Mesenchymal stem cell (in vitro differentiated cells and primary cell): ENCODE results near the gene SPINK14.

ENCODE experiments used
- DNase-seq: peaks from one replicate; pipeline ENCODE4 v3.0.0-alpha.2; 2013
- H2AFZ ChIP-seq: one replicate; pipeline ENCODE4 v1.6.1; 2013; ENCODE audit warnings: low read depth, mild to moderate bottlenecking, control low read depth, inconsistent platforms, low read length, moderate library complexity
- H2AK5ac ChIP-seq: 2 replicates; pipeline ENCODE4 v1.6.1; 2013; ENCODE audit warnings: low read length, moderate library complexity, mild to moderate bottlenecking, inconsistent platforms; ENCODE audit not compliant: severe bottlenecking
- H2BK120ac ChIP-seq: one replicate; pipeline ENCODE4 v1.6.1; 2013; ENCODE audit warnings: low read depth, mild to moderate bottlenecking, inconsistent platforms, low read length, moderate library complexity
- H2BK12ac ChIP-seq, 2 experiments: one replicate each; pipeline ENCODE4 v1.6.1; 2013; ENCODE audit warnings: inconsistent platforms in 2 of 2, low read length in 2 of 2, mild to moderate bottlenecking in 2 of 2, moderate library complexity in 2 of 2, control low read depth in 1 of 2
- H2BK15ac ChIP-seq: one replicate; pipeline ENCODE4 v1.6.1; 2013; ENCODE audit warnings: mild to moderate bottlenecking, low read depth, inconsistent platforms; ENCODE audit not compliant: poor library complexity, severe bottlenecking
- H2BK5ac ChIP-seq: 2 replicates; pipeline ENCODE4 v1.6.1; 2013; ENCODE audit warnings: low read depth, mild to moderate bottlenecking, low read length, control low read depth, inconsistent platforms; ENCODE audit not compliant: poor library complexity, severe bottlenecking
- H3K14ac ChIP-seq, 2 experiments: one replicate each; pipeline ENCODE4 v1.6.1; 2013; ENCODE audit warnings: inconsistent platforms in 2 of 2, low read length in 2 of 2, control low read depth in 1 of 2, mild to moderate bottlenecking in 1 of 2, moderate library complexity in 1 of 2
- H3K18ac ChIP-seq, 2 experiments: one replicate each; pipeline ENCODE4 v1.6.1; 2013; ENCODE audit warnings: inconsistent platforms in 2 of 2, low read length in 2 of 2, control low read depth in 1 of 2, low read depth in 1 of 2, mild to moderate bottlenecking in 1 of 2
- H3K23ac ChIP-seq, 2 experiments: one replicate each; pipeline ENCODE4 v1.6.1; 2013; ENCODE audit warnings: inconsistent platforms in 2 of 2, low read length in 2 of 2, mild to moderate bottlenecking in 2 of 2, moderate library complexity in 2 of 2, control low read depth in 1 of 2
- H3K27ac ChIP-seq: 2 replicates; pipeline ENCODE4 v1.5.1; 2013; ENCODE audit warnings: mild to moderate bottlenecking, moderate library complexity, low read length, control low read depth, inconsistent platforms; ENCODE audit not compliant: poor library complexity, severe bottlenecking
- H3K27me3 ChIP-seq, 2 experiments: 2 replicates each; pipeline versions ENCODE4 v1.6.1 to v1.7.0; 2013; ENCODE audit warnings: low read length in 2 of 2, mild to moderate bottlenecking in 2 of 2, moderate library complexity in 2 of 2, control low read depth in 1 of 2, inconsistent platforms in 1 of 2; ENCODE audit not compliant: control insufficient read depth in 1 of 2, insufficient read depth in 1 of 2
- H3K36me3 ChIP-seq, 2 experiments: 2 replicates each; pipeline versions ENCODE4 v1.6.1 to v1.7.0; 2013; ENCODE audit warnings: low read length in 2 of 2, control low read depth in 1 of 2, inconsistent platforms in 1 of 2, low read depth in 1 of 2, mild to moderate bottlenecking in 1 of 2; ENCODE audit not compliant: insufficient read depth in 2 of 2, control insufficient read depth in 1 of 2
- H3K4ac ChIP-seq, 2 experiments: one replicate each; pipeline ENCODE4 v1.6.1; 2013; ENCODE audit warnings: inconsistent platforms in 2 of 2, low read length in 2 of 2, mild to moderate bottlenecking in 2 of 2, moderate library complexity in 2 of 2, control low read depth in 1 of 2, low read depth in 1 of 2
- H3K4me1 ChIP-seq: 2 replicates; pipeline ENCODE4 v1.6.1; 2013; ENCODE audit warnings: low read depth, low read length, control low read depth; ENCODE audit not compliant: control insufficient read depth, insufficient read depth
- H3K4me2 ChIP-seq: 2 replicates; pipeline ENCODE4 v1.6.1; 2013; ENCODE audit warnings: low read length, mild to moderate bottlenecking, inconsistent platforms; ENCODE audit not compliant: poor library complexity, severe bottlenecking
- H3K4me3 ChIP-seq, 2 experiments: 2 replicates each; pipeline versions ENCODE4 v1.5.1 to v1.7.0; 2013; ENCODE audit warnings: low read length in 2 of 2, mild to moderate bottlenecking in 2 of 2, control low read depth in 1 of 2, low read depth in 1 of 2; ENCODE audit not compliant: insufficient read depth in 1 of 2
- H3K79me1 ChIP-seq: replicated peaks from 2 replicates; pipeline ENCODE4 v1.6.1; 2013; ENCODE audit warnings: mild to moderate bottlenecking, control low read depth, low read length, inconsistent platforms; ENCODE audit not compliant: poor library complexity, severe bottlenecking
- H3K9ac ChIP-seq: 2 replicates; pipeline ENCODE4 v1.7.0; 2013; ENCODE audit warnings: mild to moderate bottlenecking, low read length, moderate library complexity
- H3K9me3 ChIP-seq: 2 replicates; pipeline ENCODE4 v1.7.0; 2013; ENCODE audit warnings: mild to moderate bottlenecking, low read length; ENCODE audit not compliant: control insufficient read depth
- H4K8ac ChIP-seq: one replicate; pipeline ENCODE4 v1.6.1; 2013; ENCODE audit warnings: inconsistent platforms, mild to moderate bottlenecking, low read length, moderate library complexity
- H4K91ac ChIP-seq: one replicate; pipeline ENCODE4 v1.6.1; 2013; ENCODE audit warnings: mild to moderate bottlenecking, low read length, inconsistent platforms
- WGBS: methylation state at CpG from one replicate; pipeline ENCODE4 v1.1.7; 2013; ENCODE audit warnings: mixed read lengths; 5-methylcytosine and 5-hydroxymethylcytosine counted together

The SPINK14 gene

GRCh38 chr5:148176480-148176879 lies 8.1 kb downstream of the SPINK14 start:
- Histone ChIP-seq H2BK5ac (no peak overlapping the region), H4K8ac (no peak overlapping the region), H3K9ac (no peak overlapping the region), H3K4me1 (no peaks in the 10 kb centered on the region), H3K79me1 (no peaks in the 10 kb centered on the region), H3K14ac (no peak overlapping the region), H3K18ac (no peak overlapping the region), H3K4me3 (no peak overlapping the region), H2BK120ac (no peak overlapping the region), H3K36me3 (no peaks in the 10 kb centered on the region), H2AK5ac (no peak overlapping the region), H3K9me3 (no peaks in the 10 kb centered on the region), H2BK15ac (no peak overlapping the region), H3K23ac (no peak overlapping the region), H3K27me3 (peaks cover 0 to 7% of the 10 kb centered on the region in 2 experiments), H2BK12ac (no peak overlapping the region), H4K91ac (no peak overlapping the region), H3K4me2 (no peak overlapping the region), H3K4ac (no peak overlapping the region), H2AFZ (no peak overlapping the region), H3K27ac (no peak overlapping the region)
- no peak for DNase-seq
- WGBS = 69% methylated on average over 2 of the region's 2 CpGs

- no peak overlapping the region for H4K8ac ChIP-seq
- peaks cover 0 to 7% of the 10 kb centered on the region in 2 experiments for H3K27me3 ChIP-seq
- H3K9me3 ChIP-seq = no peaks in the 10 kb centered on the region
- H2BK12ac ChIP-seq = no peak overlapping the region
- no peak overlapping the region for H4K91ac ChIP-seq
- H2BK15ac ChIP-seq = no peak overlapping the region
- 100% methylated on average over 1 of the region's 1 CpG for WGBS
- H3K36me3 ChIP-seq = no peaks in the 10 kb centered on the region
- H3K4me2 ChIP-seq = no peak overlapping the region
- H3K18ac ChIP-seq = no peak overlapping the region
- no peak overlapping the region for H2BK120ac ChIP-seq
- H3K4me1 ChIP-seq = no peaks in the 10 kb centered on the region
- no peak overlapping the region for H2AK5ac ChIP-seq
- DNase-seq = no peak
- no peak overlapping the region for H3K27ac ChIP-seq
- no peak overlapping the region for H3K9ac ChIP-seq
- no peak overlapping the region for H3K14ac ChIP-seq
- H3K79me1 ChIP-seq = no peaks in the 10 kb centered on the region
- no peak overlapping the region for H2BK5ac ChIP-seq
- no peak overlapping the region for H3K4me3 ChIP-seq
- H3K23ac ChIP-seq = no peak overlapping the region
- H3K4ac ChIP-seq = no peak overlapping the region
- H2AFZ ChIP-seq = no peak overlapping the region
Observed at GRCh38 chr5:148177207-148177606, 8.9 kb downstream of the SPINK14 start.

- no peaks in the 10 kb centered on the region for H3K4me1 ChIP-seq
- peaks cover 0 to 7% of the 10 kb centered on the region in 2 experiments for H3K27me3 ChIP-seq
- H3K9ac ChIP-seq = no peak overlapping the region
- H3K36me3 ChIP-seq = no peaks in the 10 kb centered on the region
- H2AFZ ChIP-seq = no peak overlapping the region
- H4K8ac ChIP-seq = no peak overlapping the region
- no peak overlapping the region for H2AK5ac ChIP-seq
- 20% methylated on average over 1 of the region's 3 CpGs for WGBS
- no peak overlapping the region for H3K23ac ChIP-seq
- no peak overlapping the region for H3K4me2 ChIP-seq
- H2BK12ac ChIP-seq = no peak overlapping the region
- no peak overlapping the region for H3K18ac ChIP-seq
- no peak overlapping the region for H3K4ac ChIP-seq
- H2BK120ac ChIP-seq = no peak overlapping the region
- H4K91ac ChIP-seq = no peak overlapping the region
- DNase-seq = peak; percentile 73
- no peak overlapping the region for H2BK5ac ChIP-seq
- H3K27ac ChIP-seq = no peak overlapping the region
- no peaks in the 10 kb centered on the region for H3K79me1 ChIP-seq
- no peak overlapping the region for H2BK15ac ChIP-seq
- H3K4me3 ChIP-seq = no peak overlapping the region
- H3K9me3 ChIP-seq = no peaks in the 10 kb centered on the region
- H3K14ac ChIP-seq = no peak overlapping the region
Observed at GRCh38 chr5:148179234-148179824, 11.0 kb downstream of the SPINK14 start.

GRCh38 chr5:148186248-148187003 lies 18.1 kb downstream of the SPINK14 start:
- Histone ChIP-seq H4K8ac (no peak overlapping the region), H3K4ac (no peak overlapping the region), H2BK15ac (no peak overlapping the region), H3K23ac (no peak overlapping the region), H3K4me3 (no peak overlapping the region), H3K9ac (no peak overlapping the region), H3K27ac (no peak overlapping the region), H2AFZ (no peak overlapping the region), H2BK5ac (no peak overlapping the region), H2AK5ac (no peak overlapping the region), H3K79me1 (no peaks in the 10 kb centered on the region), H4K91ac (no peak overlapping the region), H3K36me3 (no peaks in the 10 kb centered on the region), H2BK12ac (no peak overlapping the region), H3K9me3 (no peaks in the 10 kb centered on the region), H3K27me3 (no peaks in the 10 kb centered on the region), H3K18ac (no peak overlapping the region), H3K14ac (no peak overlapping the region), H3K4me1 (no peaks in the 10 kb centered on the region), H3K4me2 (no peak overlapping the region), H2BK120ac (no peak overlapping the region)
- peak; percentile 84 for DNase-seq
- no CpG with 5 or more reads among the region's 3 CpGs for WGBS
